ENCODE measurements around the gene ARHGAP25.

Gene ARHGAP25

DNA sequence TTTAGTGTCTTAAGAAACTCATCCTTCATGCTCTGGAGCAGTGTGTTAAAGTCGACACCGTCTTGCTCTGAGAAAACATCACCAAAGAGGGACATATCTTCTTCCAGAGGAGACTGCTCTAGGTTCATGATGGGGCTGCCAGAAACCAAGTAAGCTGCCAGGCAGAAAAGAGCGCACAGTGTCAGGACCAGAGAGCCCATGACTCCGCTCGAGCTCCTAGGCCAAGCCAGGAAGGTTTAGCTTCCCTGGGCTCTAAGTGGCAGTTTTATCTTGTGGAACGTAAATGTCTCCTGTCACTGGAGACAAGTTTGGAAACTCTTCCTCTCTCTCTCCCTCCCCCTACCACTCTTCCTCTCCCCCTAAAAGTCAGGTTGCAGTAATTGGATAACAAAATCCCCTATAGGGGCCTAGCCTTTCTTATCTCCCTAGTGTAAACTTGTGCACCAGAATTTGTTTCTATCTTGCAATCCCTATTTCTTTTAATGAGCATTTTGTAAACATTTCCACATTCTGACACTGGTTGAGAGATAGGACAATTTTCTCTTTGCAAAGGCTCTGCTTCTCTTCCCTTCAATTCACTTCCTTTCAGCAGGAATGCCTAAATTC is 136.7 kb downstream of the ARHGAP25 start, which contains the start of gene BMP10:
Gene BMP10, minus strand, starts transcription at position 239 of the 606 bp plus-strand sequence. Its CDS starts 39 bp downstream, at position 200.
- TF ChIP-seq, protein P1, sequence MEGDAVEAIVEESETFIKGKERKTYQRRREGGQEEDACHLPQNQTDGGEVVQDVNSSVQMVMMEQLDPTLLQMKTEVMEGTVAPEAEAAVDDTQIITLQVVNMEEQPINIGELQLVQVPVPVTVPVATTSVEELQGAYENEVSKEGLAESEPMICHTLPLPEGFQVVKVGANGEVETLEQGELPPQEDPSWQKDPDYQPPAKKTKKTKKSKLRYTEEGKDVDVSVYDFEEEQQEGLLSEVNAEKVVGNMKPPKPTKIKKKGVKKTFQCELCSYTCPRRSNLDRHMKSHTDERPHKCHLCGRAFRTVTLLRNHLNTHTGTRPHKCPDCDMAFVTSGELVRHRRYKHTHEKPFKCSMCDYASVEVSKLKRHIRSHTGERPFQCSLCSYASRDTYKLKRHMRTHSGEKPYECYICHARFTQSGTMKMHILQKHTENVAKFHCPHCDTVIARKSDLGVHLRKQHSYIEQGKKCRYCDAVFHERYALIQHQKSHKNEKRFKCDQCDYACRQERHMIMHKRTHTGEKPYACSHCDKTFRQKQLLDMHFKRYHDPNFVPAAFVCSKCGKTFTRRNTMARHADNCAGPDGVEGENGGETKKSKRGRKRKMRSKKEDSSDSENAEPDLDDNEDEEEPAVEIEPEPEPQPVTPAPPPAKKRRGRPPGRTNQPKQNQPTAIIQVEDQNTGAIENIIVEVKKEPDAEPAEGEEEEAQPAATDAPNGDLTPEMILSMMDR (IDR thresholded peaks at IDR 0.05; ENCODE audit: low read depth, low read length): no peak
- DNase-seq (ENCODE audit: low read depth in 2 of 2): no peak
- H3K4me3 ChIP-seq (replicated peaks in 1 of 2; ENCODE audit: low read depth in 2 of 2, low read length in 2 of 2): no peak within 1 kb of the TSS
